ENCODE measurements around the gene HOXB4. TPM values are rescaled to one million over a fixed set of nuclear protein-coding genes. Genes with fewer than 3 reads are reported as not detected.

Gene HOXB4
- total RNA-seq, 2 experiments from 2014 or later = 6.2 to 7.0 TPM

- ChIA-PET CTCF (no interaction called here), POLR2A (interaction anchor here (1.1 kb wide), 1 partner anchor 22 kb away, joined by 3 read pairs; no protein-coding TSS in a partner anchor)
- Mint-ChIP-seq H3K27me3 (peaks cover 15% of the 10 kb centered on the region), H3K9me3 (no peaks in the 10 kb centered on the region), H3K27ac (no peak overlapping the region), H3K4me1 (peaks cover 19% of the 10 kb centered on the region), H3K36me3 (ENCODE audit: low read depth) (peaks cover 4% of the 10 kb centered on the region), H3K4me3 (no peak overlapping the region)
- DNase-seq = no peak
Observed at GRCh38 chr17:48563867-48564187, 14.3 kb downstream of the HOXB4 start.

GRCh38 chr17:48563385-48563838 is 14.7 kb downstream of the HOXB4 start:
- ChIA-PET CTCF (no interaction called here), POLR2A (interaction anchor here (1.1 kb wide), 1 partner anchor 22 kb away, joined by 3 read pairs; no protein-coding TSS in a partner anchor)
- no peak for DNase-seq
- H3K36me3 Mint-ChIP-seq (ENCODE audit: low read depth) = peaks cover 4% of the 10 kb centered on the region
- peaks cover 14% of the 10 kb centered on the region for H3K27me3 Mint-ChIP-seq
- H3K9me3 Mint-ChIP-seq = no peaks in the 10 kb centered on the region
- H3K4me3 Mint-ChIP-seq = no peak overlapping the region
- H3K27ac Mint-ChIP-seq = no peak overlapping the region
- peaks cover 19% of the 10 kb centered on the region for H3K4me1 Mint-ChIP-seq

- Mint-ChIP-seq H3K4me1 (peaks cover 19% of the 10 kb centered on the region), H3K27ac (no peak overlapping the region), H3K9me3 (no peaks in the 10 kb centered on the region), H3K36me3 (ENCODE audit: low read depth) (peaks cover 4% of the 10 kb centered on the region), H3K27me3 (peaks cover 12% of the 10 kb centered on the region), H3K4me3 (no peak overlapping the region)
- ChIA-PET POLR2A (no interaction called here), CTCF (no interaction called here)
- no peak for DNase-seq
Observed at GRCh38 chr17:48562934-48563333, 15.2 kb downstream of the HOXB4 start.

- ChIA-PET POLR2A (interaction anchor here (1.1 to 1.3 kb wide), 2 partner anchors 8 to 20 kb away, joined by 3 to 5 read pairs; no protein-coding TSS in a partner anchor), CTCF (interaction anchor here (1.5 kb wide), 1 partner anchor 71 kb away, joined by 4 read pairs; no protein-coding TSS in a partner anchor)
- peak overlapping the region; percentile 16 for H3K27ac Mint-ChIP-seq
Observed at GRCh38 chr17:48561884-48562810, 16.0 kb downstream of the HOXB4 start.

GRCh38 chr17:48559840-48560817 is 18.0 kb downstream of the HOXB4 start:
- POLR2A ChIA-PET = interaction anchor here (0.9 kb wide), 1 partner anchor 119 kb away, joined by 3 read pairs; no protein-coding TSS in a partner anchor
- no peak for DNase-seq
- H3K4me3 Mint-ChIP-seq = no peak overlapping the region
- H3K36me3 Mint-ChIP-seq (ENCODE audit: low read depth) = peaks cover 6% of the 10 kb centered on the region
- peaks cover 25% of the 10 kb centered on the region for H3K4me1 Mint-ChIP-seq
- H3K27me3 Mint-ChIP-seq = peaks cover 27% of the 10 kb centered on the region
- H3K27ac Mint-ChIP-seq = no peak overlapping the region
- CTCF ChIA-PET = interaction anchor here (1.1 kb wide), 1 partner anchor 227 kb away, joined by 4 read pairs; no protein-coding TSS in a partner anchor
- H3K9me3 Mint-ChIP-seq = no peaks in the 10 kb centered on the region

More at GRCh38 chr17:48561884-48562810, 16.0 kb downstream of the HOXB4 start:
- H3K4me3 Mint-ChIP-seq = no peak overlapping the region
- H3K9me3 Mint-ChIP-seq = no peaks in the 10 kb centered on the region
- DNase-seq = no peak
- peaks cover 12% of the 10 kb centered on the region for H3K27me3 Mint-ChIP-seq
- peaks cover 4% of the 10 kb centered on the region for H3K36me3 Mint-ChIP-seq (ENCODE audit: low read depth)
- H3K4me1 Mint-ChIP-seq = peaks cover 19% of the 10 kb centered on the region

GRCh38 chr17:48559122-48559839 is 18.9 kb downstream of the HOXB4 start:
- Mint-ChIP-seq H3K4me3 (no peak overlapping the region), H3K4me1 (peaks cover 28% of the 10 kb centered on the region), H3K36me3 (ENCODE audit: low read depth) (peaks cover 10% of the 10 kb centered on the region), H3K27ac (no peak overlapping the region), H3K9me3 (no peaks in the 10 kb centered on the region), H3K27me3 (peaks cover 33% of the 10 kb centered on the region)
- POLR2A ChIA-PET = interaction anchor here (0.9 kb wide), 1 partner anchor 118 kb away, joined by 3 read pairs; no protein-coding TSS in a partner anchor
- DNase-seq = no peak
- CTCF ChIA-PET = interaction anchor here (1.1 kb wide), 1 partner anchor 226 kb away, joined by 4 read pairs; no protein-coding TSS in a partner anchor

GRCh38 chr17:48558831-48559121 is 19.4 kb downstream of the HOXB4 start:
- Mint-ChIP-seq H3K9me3 (no peaks in the 10 kb centered on the region), H3K4me1 (peaks cover 29% of the 10 kb centered on the region), H3K36me3 (ENCODE audit: low read depth) (peaks cover 11% of the 10 kb centered on the region), H3K27me3 (peaks cover 33% of the 10 kb centered on the region), H3K27ac (no peak overlapping the region), H3K4me3 (no peak overlapping the region)
- ChIA-PET CTCF (no interaction called here), POLR2A (no interaction called here)
- no peak for DNase-seq

- no peak for DNase-seq
- Mint-ChIP-seq H3K4me1 (peaks cover 29% of the 10 kb centered on the region), H3K36me3 (ENCODE audit: low read depth) (peaks cover 11% of the 10 kb centered on the region), H3K4me3 (no peak overlapping the region), H3K9me3 (no peaks in the 10 kb centered on the region), H3K27ac (no peak overlapping the region), H3K27me3 (peaks cover 31% of the 10 kb centered on the region)
- ChIA-PET CTCF (interaction anchor here (1.0 kb wide), 1 partner anchor 12 kb away, joined by 3 read pairs; no protein-coding TSS in a partner anchor), POLR2A (no interaction called here)
Observed at GRCh38 chr17:48558057-48558830, 19.9 kb downstream of the HOXB4 start.

- ChIA-PET POLR2A (interaction anchor here (1.1 kb wide), 1 partner anchor 50 kb away, joined by 3 read pairs; no protein-coding TSS in a partner anchor), CTCF (interaction anchor here (0.7 to 1.0 kb wide), 2 partner anchors 10 to 31 kb away, joined by 3 read pairs; no protein-coding TSS in a partner anchor)
- peaks cover 27% of the 10 kb centered on the region for H3K27me3 Mint-ChIP-seq
- H3K4me3 Mint-ChIP-seq = no peak overlapping the region
- peaks cover 22% of the 10 kb centered on the region for H3K4me1 Mint-ChIP-seq
- no peak overlapping the region for H3K27ac Mint-ChIP-seq
- no peak for DNase-seq
- peaks cover 7% of the 10 kb centered on the region for H3K36me3 Mint-ChIP-seq (ENCODE audit: low read depth)
- H3K9me3 Mint-ChIP-seq = no peaks in the 10 kb centered on the region
Observed at GRCh38 chr17:48556576-48557401, 21.4 kb downstream of the HOXB4 start.

- no peak for DNase-seq
- peaks cover 27% of the 10 kb centered on the region for H3K27me3 Mint-ChIP-seq
- no peak overlapping the region for H3K27ac Mint-ChIP-seq
- H3K4me1 Mint-ChIP-seq = peaks cover 16% of the 10 kb centered on the region
- CTCF ChIA-PET = interaction anchor here (0.5 to 0.8 kb wide), 4 partner anchors 21 to 205 kb away, joined by 3 read pairs; no protein-coding TSS in a partner anchor
- no peaks in the 10 kb centered on the region for H3K9me3 Mint-ChIP-seq
- POLR2A ChIA-PET = interaction anchor here (0.8 to 1.1 kb wide), 4 partner anchors 9 to 64 kb away, joined by 3 to 5 read pairs (median 4); no protein-coding TSS in a partner anchor
- H3K36me3 Mint-ChIP-seq (ENCODE audit: low read depth) = peaks cover 7% of the 10 kb centered on the region
- no peak overlapping the region for H3K4me3 Mint-ChIP-seq
Observed at GRCh38 chr17:48556229-48556575, 21.9 kb downstream of the HOXB4 start.

Measured in activated CD4-positive, alpha-beta memory T cell treated with anti-CD3 and anti-CD28 coated beads, Interleukin-2, amount 10 ng/mL, durations not matched to agents 7 days and 5 days (primary cell).